Loucy (cell line): ENCODE measurements around the gene COL6A2.

Source experiments
- CTCF ChIP-seq: fragments of 200-600 bp; sonication (generic); conservative IDR thresholded peaks from 2 replicates; pipeline ENCODE4 v1.5.1; 2014; ENCODE audit warnings: mild to moderate bottlenecking, antibody characterized with exemption, low read length
- EZH2phosphoT487 ChIP-seq: fragments of 200-600 bp; IDR thresholded peaks from 2 replicates; pipeline ENCODE4 v1.6.1; 2018; ENCODE audit warnings: antibody characterized with exemption, mild to moderate bottlenecking, moderate library complexity, borderline replicate concordance

- no peak for TF ChIP-seq CTCF
- TF ChIP-seq EZH2phosphoT487: no peak
Observed at GRCh38 chr21:46156678-46157077, 58.8 kb downstream of the COL6A2 start.
